Right lobe of liver (tissue), 4 donors: ENCODE measurements around the gene OSCAR.

Experiments
- CTCF ChIP-seq, 4 donors: fragments of 200-600 bp in 3 of 4; fragments of 450-650 bp in 1 of 4; IDR thresholded peaks; one replicate each; pipeline versions ENCODE4 v1.5.1 to v1.8.0; 2016 to 2022; ENCODE audit warnings: antibody characterized with exemption in 4 of 4, mild to moderate bottlenecking in 2 of 4
- POLR2A ChIP-seq: fragments of 450-650 bp; IDR thresholded peaks from one replicate; pipeline ENCODE4 v1.6.1; 2017; ENCODE audit warnings: antibody characterized with exemption, mild to moderate bottlenecking
- donor health status: DM: no; HTN: no; CAD: no.
- donor health status: DM: no; HTN: no; CAD: no.
- donor health status: DM: no; HTN: yes; CAD: no.

- TF ChIP-seq CTCF (IDR thresholded peaks at IDR 0.05), result no peak
- TF ChIP-seq POLR2A, result no peak
These were observed 27.3 kb upstream of the OSCAR start for GRCh38 chr19:54127688-54128440.
